D721Med (cell line): ENCODE results near the gene TBX21.

Experiments used
- DNase-seq: peaks from one replicate; pipeline ENCODE4 v3.0.0; 2011; ENCODE audit warnings: low spot score; ENCODE audit not compliant: insufficient read length
- FAIRE-seq: peaks from 2 replicates; lab custom pipeline; 2011; peaks lifted over from hg19 to GRCh38; lab: Jason Lieb, UNC
- CTCF ChIP-seq: IDR thresholded peaks from 2 replicates; pipeline ENCODE4 v1.5.1; 2012; ENCODE audit warnings: mild to moderate bottlenecking, control low read depth; ENCODE audit not compliant: insufficient read depth; ENCODE audit errors: missing control alignments

TBX21 gene

GRCh38 chr17:47700471-47701449, 32.3 kb upstream of the TBX21 start:
- DNase-seq, result no peak
- no peak for FAIRE-seq
- TF ChIP-seq CTCF, result no peak

- FAIRE-seq (no peak), DNase-seq (no peak)
- no peak for TF ChIP-seq CTCF
Observed at GRCh38 chr17:47701608-47702007, 31.4 kb upstream of the TBX21 start.

DNA sequence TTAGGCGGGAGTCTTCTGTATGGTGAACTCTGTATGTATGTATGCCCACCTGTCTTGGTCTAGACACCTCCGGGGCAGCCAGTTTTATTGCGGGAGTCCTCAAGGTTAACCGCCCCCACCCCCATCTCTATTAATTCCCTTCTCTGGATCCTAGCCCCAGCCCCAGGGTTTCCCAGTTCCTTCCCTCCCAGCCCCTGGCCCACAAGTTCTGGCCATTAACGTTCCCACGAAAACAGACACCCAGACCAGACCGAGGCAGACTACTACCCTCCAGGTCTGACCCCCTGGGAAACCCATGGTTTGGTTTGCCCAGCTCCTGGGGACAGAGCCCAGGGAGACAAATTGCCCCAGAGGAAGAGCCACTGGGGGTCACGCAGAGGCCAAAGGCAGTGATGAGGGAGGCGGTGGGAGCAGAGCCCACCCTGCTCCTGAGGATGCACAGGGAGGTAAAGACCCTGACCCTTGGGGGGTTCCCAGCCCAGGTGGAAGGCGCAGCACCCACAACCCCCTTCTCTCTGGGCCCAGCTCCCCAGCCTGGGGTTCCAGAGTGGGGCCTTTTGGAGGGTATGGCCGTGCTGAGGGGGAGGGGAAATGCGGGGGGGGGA, 30.5 kb upstream of the TBX21 start:
- no peak for TF ChIP-seq CTCF
- FAIRE-seq (no peak), DNase-seq (no peak)

DNA sequence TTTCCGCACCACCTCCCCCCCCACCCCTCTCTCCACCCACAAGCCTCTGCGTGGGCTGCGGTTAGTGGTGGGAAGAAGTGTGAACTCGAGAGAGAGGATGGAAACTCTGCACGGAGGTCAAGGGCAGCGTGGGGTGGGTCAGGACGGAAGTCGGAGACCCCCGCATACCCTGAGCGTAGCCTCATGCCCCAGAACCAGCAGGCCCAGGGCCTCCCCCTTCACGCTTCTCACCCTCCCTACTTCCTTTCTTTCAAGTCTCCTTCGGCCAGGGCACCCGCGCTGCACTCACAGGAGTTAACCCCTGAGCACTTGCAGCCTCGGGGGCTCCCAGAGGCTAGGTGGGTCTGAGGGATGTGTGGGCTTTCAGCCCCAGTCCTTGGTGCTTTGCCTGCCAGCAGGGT, 29.8 kb upstream of the TBX21 start:
- no peak for TF ChIP-seq CTCF
- DNase-seq, result no peak
- no peak for FAIRE-seq

- DNase-seq (no peak), FAIRE-seq (no peak)
- TF ChIP-seq CTCF, result no peak
Observed at GRCh38 chr17:47703671-47704070, 29.4 kb upstream of the TBX21 start.

- no peak for DNase-seq
- no peak for FAIRE-seq
- no peak for TF ChIP-seq CTCF
Observed at GRCh38 chr17:47704116-47704515, 28.9 kb upstream of the TBX21 start.

DNA sequence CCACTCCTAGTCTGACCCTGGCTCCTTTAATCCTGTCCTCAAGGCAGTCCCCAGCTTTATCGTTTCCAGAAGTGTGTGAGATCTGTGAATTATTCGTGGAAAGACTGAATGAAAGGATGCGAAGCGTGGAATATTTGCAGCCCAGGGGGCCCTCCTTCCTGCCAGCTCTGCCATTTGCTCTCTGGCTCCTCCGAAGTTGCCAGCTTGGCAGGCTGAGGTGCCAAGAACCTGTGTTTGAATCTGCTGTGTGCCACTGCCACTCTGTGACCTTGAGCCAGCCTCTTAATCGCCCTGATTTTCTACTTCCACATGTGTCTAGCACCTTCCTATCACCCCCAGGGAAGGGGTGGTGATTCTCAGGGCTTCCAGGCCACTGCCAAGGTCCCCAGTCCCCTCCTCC, 28.3 kb upstream of the TBX21 start:
- TF ChIP-seq CTCF, result no peak
- no peak for DNase-seq
- FAIRE-seq, result no peak
